GM21528 (cell line): ENCODE data around the gene SSX2.
"Not testable (repeated sequence)": the region's sequence is repeated elsewhere in the genome, so short reads cannot be mapped to it uniquely, and the experiment has no call there.

Experiments
- ATAC-seq: cut with Tn5 transposase; IDR thresholded peaks from one replicate; pipeline ENCODE4 v1.9.1; 2021; ENCODE audit warnings: mild to moderate bottlenecking, moderate library complexity; ENCODE audit not compliant: unreplicated experiment, low FRiP score

Gene SSX2

DNA sequence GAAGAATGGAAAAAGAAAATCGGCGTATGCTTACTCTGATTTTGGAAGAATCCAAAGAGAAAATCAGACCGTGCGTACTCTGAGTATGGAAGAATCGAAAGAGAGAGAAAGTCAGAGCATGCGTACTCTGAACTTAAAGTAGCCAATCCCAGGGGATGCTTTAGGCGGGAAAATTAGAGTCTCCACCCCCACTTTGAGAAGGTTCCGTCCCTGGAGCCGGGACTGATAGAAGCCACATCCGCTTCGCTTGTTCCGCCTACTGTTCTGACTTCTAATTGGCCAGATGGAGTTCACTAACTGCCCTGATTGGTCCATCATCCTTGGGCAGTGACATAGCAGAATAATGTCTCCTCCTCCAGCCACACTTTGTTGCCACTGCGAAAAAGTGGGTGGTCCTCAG, at the start of gene SSX2:
Gene SSX2, minus strand, starts transcription at position 101 of the 400 bp plus-strand sequence. CDS start 1,429 bp downstream, outside the sequence.
- not testable (repeated sequence) for ATAC-seq

DNA sequence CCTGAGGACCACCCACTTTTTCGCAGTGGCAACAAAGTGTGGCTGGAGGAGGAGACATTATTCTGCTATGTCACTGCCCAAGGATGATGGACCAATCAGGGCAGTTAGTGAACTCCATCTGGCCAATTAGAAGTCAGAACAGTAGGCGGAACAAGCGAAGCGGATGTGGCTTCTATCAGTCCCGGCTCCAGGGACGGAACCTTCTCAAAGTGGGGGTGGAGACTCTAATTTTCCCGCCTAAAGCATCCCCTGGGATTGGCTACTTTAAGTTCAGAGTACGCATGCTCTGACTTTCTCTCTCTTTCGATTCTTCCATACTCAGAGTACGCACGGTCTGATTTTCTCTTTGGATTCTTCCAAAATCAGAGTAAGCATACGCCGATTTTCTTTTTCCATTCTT, 44.0 kb upstream of the SSX2 start, which contains the start of gene SSX2B:
Gene SSX2B, plus strand, starts transcription at position 301 of the 400 bp plus-strand sequence. CDS start 1,429 bp downstream, outside the sequence.
- not testable (repeated sequence) for ATAC-seq

GRCh38 chrX:52692034-52692433, 14.9 kb downstream of the SSX2 start:
- not testable (repeated sequence) for ATAC-seq

- ATAC-seq, result not testable (repeated sequence)
Measured at GRCh38 chrX:52662218-52662617, 44.8 kb downstream of the SSX2 start.

- ATAC-seq, result not testable (repeated sequence)
Measured at GRCh38 chrX:52655475-52655874, 51.5 kb downstream of the SSX2 start.

DNA sequence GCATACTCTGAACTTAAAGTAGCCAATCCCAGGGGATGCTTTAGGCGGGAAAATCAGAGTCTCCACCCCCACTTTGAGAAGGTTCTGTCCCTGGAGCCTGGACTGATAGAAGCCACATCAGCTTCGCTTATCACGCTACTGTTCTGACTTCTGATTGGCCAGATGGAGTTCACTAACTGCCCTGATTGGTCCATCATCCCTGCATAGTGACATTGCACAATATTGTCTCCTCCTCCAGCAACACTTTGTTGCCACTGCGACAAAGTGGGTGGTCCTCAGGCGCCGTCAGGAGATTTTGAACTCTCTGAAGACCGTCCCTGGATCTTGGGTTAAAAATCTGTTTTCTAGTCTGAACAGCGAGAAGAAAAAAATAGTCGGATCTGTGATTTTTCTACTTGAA, 52.2 kb downstream of the SSX2 start, which contains the start of gene SSX7:
Gene SSX7, minus strand, starts transcription at position 101 of the 400 bp plus-strand sequence. CDS start 1,428 bp downstream, outside the sequence.
- not testable (repeated sequence) for ATAC-seq

DNA sequence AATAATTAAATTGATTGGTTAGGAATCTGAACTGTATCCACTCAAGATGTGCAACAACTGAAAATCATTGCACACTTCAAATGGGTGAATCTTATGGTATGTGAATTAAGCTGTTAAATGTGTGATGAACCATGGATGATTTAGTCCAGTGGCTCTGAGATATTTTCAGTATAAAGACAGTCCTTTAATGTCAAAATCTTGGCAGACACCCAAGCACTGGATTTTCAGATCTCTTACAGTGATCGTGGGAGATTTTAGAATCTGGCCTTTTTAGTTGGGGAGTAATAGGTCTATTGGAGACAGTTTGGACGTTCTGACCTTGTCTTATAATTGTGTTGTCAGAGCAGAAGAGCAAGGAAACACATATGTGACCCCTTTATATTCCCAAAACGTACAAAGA, 56.3 kb downstream of the SSX2 start:
- ATAC-seq, result not testable (repeated sequence)

- not testable (repeated sequence) for ATAC-seq
Measured at GRCh38 chrX:52648956-52649355, 58.0 kb downstream of the SSX2 start.
